Esophagus muscularis mucosa (tissue), 4 donors: ENCODE results near the gene GPC5. TPM values are rescaled to one million over a fixed set of nuclear protein-coding genes. Genes with fewer than 3 reads are reported as not detected.

Experiments used
- DNase-seq: peaks from one replicate; pipeline ENCODE4 v3.0.0-alpha.2; 2017; ENCODE audit errors: extremely low spot score
- H3K27ac ChIP-seq, 4 donors: fragments of 200-600 bp; sonication (generic); replicated peaks in 1 of 4; 1 replicate in 3 of 4; 2 replicates in 1 of 4; pipeline ENCODE4 v1.5.1; 2016 to 2019; ENCODE audit warnings: mild to moderate bottlenecking in 1 of 4
- H3K27me3 ChIP-seq, 4 donors: fragments of 200-600 bp; sonication (generic); one replicate each; pipeline versions ENCODE4 v1.5.1 to v1.6.0; 2016 to 2019
- H3K36me3 ChIP-seq, 4 donors: fragments of 200-600 bp; sonication (generic); one replicate each; pipeline ENCODE4 v1.5.1; 2016 to 2019
- H3K4me1 ChIP-seq, 4 donors: fragments of 200-600 bp; sonication (generic); one replicate each; pipeline ENCODE4 v1.5.1; 2016 to 2019
- H3K4me3 ChIP-seq, 4 donors: fragments of 200-600 bp; sonication (generic); 1 replicate in 2 of 4; 2 replicates in 2 of 4; pipeline ENCODE4 v1.5.1; 2016 to 2019; ENCODE audit warnings: mild to moderate bottlenecking in 4 of 4, moderate library complexity in 1 of 4
- H3K9me3 ChIP-seq, 4 donors: fragments of 200-600 bp; sonication (generic); 1 replicate in 3 of 4; 2 replicates in 1 of 4; pipeline ENCODE4 v1.5.1; 2016 to 2019
- CTCF ChIP-seq, 3 experiments: fragments of 200-600 bp in 2 of 3; fragments of 450-650 bp in 1 of 3; sonication (generic) in 2 of 3; IDR thresholded peaks; one replicate each; pipeline ENCODE4 v1.5.1; 2017 to 2019; ENCODE audit warnings: antibody characterized with exemption in 3 of 3, mild to moderate bottlenecking in 2 of 3, moderate library complexity in 1 of 3
- EP300 ChIP-seq: sonication (generic); formaldehyde crosslinking; IDR thresholded peaks from one replicate; pipeline ENCODE4 v1.6.1; 2017; ENCODE audit warnings: antibody characterized with exemption
- POLR2A ChIP-seq: fragments of 450-650 bp; IDR thresholded peaks from one replicate; pipeline ENCODE4 v1.6.1; 2017; ENCODE audit warnings: antibody characterized with exemption, moderate library complexity, mild to moderate bottlenecking, low read depth
- POLR2AphosphoS5 ChIP-seq, 2 donors: sonication (generic); formaldehyde crosslinking; IDR thresholded peaks; one replicate each; pipeline ENCODE4 v1.6.1; 2017; ENCODE audit warnings: antibody characterized with exemption in 2 of 2
- WGBS: methylation state at CpG from one replicate; pipeline ENCODE4 v1.1.5; 2018; 5-methylcytosine and 5-hydroxymethylcytosine counted together
- intact Hi-C: fragments of 100-400 bp; cut with DNase I; formaldehyde crosslinking; loops from one replicate; pipeline ENCODE4 v1.15.1; 2023
- total RNA-seq, 4 donors: library from RNA; depleted of rRNA; stranded (reverse); fragments of >200 nt; gene quantifications; one replicate each; pipeline versions ENCODE4 v1.1.0 to v1.2.1, GENCODE V29; 2016

The GPC5 gene
- total RNA-seq, 4 donors from 2014 or later, result 0.13 to 0.42 (median 0.33) TPM; not detected in 1

DNA sequence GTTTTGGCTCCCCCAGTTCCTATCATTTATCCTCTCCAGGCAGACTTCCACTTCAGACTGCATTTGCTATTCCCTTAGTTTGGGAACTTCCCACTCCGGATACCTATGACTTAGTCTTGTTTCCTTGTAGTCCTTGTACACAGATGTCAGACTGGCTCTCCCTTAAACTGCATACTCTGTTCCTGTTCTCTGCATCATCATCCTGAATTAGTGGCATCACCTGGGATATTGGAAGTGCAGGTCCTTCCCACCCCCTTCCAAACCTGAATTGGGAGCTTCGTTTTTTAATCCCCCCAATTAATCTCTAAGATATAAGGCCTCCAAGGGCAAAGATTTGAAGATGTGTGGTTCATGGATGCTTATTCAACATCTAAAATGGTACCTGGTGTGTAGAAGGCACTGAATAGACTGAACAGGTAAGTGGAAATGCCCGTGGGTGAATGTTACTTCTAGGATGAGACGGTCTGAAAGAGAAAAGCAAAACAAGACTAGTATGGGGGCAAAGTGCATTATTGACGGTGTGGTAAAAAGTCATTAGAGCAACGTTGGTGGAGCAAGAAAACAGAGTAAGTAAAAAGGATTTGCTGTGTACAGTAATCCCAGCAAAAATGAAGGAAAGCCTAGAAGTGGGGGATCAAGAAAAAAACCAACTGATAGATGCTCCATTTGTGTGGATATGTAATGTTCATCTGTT, 41.4 kb upstream of the GPC5 start:
- Histone ChIP-seq H3K27me3 (no peaks in the 10 kb centered on the region), H3K27ac (no peak overlapping the region), H3K4me3 (no peak overlapping the region), H3K36me3 (peaks cover 0 to 49% (median 23%) of the 10 kb centered on the region in 4 donors), H3K9me3 (no peaks in the 10 kb centered on the region), H3K4me1 (peaks cover 0 to 14% (median 11%) of the 10 kb centered on the region in 4 donors)
- DNase-seq, result no peak
- TF ChIP-seq POLR2AphosphoS5 (IDR thresholded peaks at IDR 0.05) (no peak), EP300 (no peak), POLR2A (no peak), CTCF (IDR thresholded peaks at IDR 0.05) (no peak)
- intact Hi-C loops, result no loop called here
- 87% methylated on average over 6 of the region's 6 CpGs for WGBS

- TF ChIP-seq EP300 (no peak), POLR2A (no peak), CTCF (IDR thresholded peaks at IDR 0.05) (no peak), POLR2AphosphoS5 (IDR thresholded peaks at IDR 0.05) (no peak)
- WGBS, result 53% methylated on average over 7 of the region's 7 CpGs
Measured at GRCh38 chr13:91357613-91358386, 40.6 kb upstream of the GPC5 start.

GRCh38 chr13:91358387-91358782, 40.0 kb upstream of the GPC5 start:
- TF ChIP-seq POLR2AphosphoS5 (IDR thresholded peaks at IDR 0.05) (no peak), POLR2A (no peak), CTCF (IDR thresholded peaks at IDR 0.05) (no peak)
- Histone ChIP-seq H3K4me3 (no peak overlapping the region), H3K27me3 (no peaks in the 10 kb centered on the region), H3K36me3 (peaks cover 0 to 39% (median 19%) of the 10 kb centered on the region in 4 donors), H3K4me1 (peaks cover 0 to 12% (median 8%) of the 10 kb centered on the region in 4 donors), H3K9me3 (no peaks in the 10 kb centered on the region), H3K27ac (no peak overlapping the region)
- WGBS, result 70% methylated on average over 2 of the region's 2 CpGs
- intact Hi-C loops, result no loop called here
- no peak for DNase-seq

More at GRCh38 chr13:91357613-91358386, 40.6 kb upstream of the GPC5 start:
- Histone ChIP-seq H3K4me1 (peaks cover 0 to 14% (median 10%) of the 10 kb centered on the region in 4 donors), H3K27me3 (no peaks in the 10 kb centered on the region), H3K27ac (no peak overlapping the region), H3K9me3 (no peaks in the 10 kb centered on the region), H3K36me3 (peaks cover 0 to 45% (median 19%) of the 10 kb centered on the region in 4 donors), H3K4me3 (no peak overlapping the region)
- no peak for DNase-seq
- intact Hi-C loops, result no loop called here

GRCh38 chr13:91359111-91359510, 39.3 kb upstream of the GPC5 start:
- Histone ChIP-seq H3K27ac (no peak overlapping the region), H3K27me3 (no peaks in the 10 kb centered on the region), H3K36me3 (peaks cover 0 to 33% (median 17%) of the 10 kb centered on the region in 4 donors), H3K4me1 (peaks cover 0 to 5% (median 1%) of the 10 kb centered on the region in 4 donors), H3K9me3 (no peaks in the 10 kb centered on the region), H3K4me3 (no peak overlapping the region)
- TF ChIP-seq CTCF (IDR thresholded peaks at IDR 0.05), result no peak
- TF ChIP-seq POLR2A, result no peak
- no peak for TF ChIP-seq POLR2AphosphoS5 (IDR thresholded peaks at IDR 0.05)
- TF ChIP-seq EP300, result no peak
- DNase-seq, result no peak
- intact Hi-C loops, result no loop called here
- WGBS, result 81% methylated on average over 4 of the region's 4 CpGs
